HT1080 (cell line): ENCODE measurements around the gene LRRC72. TPM values are rescaled to one million over a fixed set of nuclear protein-coding genes. Genes with fewer than 3 reads are reported as not detected.
A peak's percentile ranks its signal among the peaks of the same experiment; 100 is the strongest.
"Not testable (repeated sequence)": the region's sequence is repeated elsewhere in the genome, so short reads cannot be mapped to it uniquely, and the experiment has no call there.

Experiments
- DNase-seq: peaks from one replicate; pipeline ENCODE4 v3.0.0-alpha.2; 2015; ENCODE audit warnings: low read depth
- total RNA-seq: library from RNA; depleted of rRNA; stranded (reverse); fragments of >200 nt; shearing (Covaris generic); gene quantifications from 2 replicates; pipeline ENCODE4 v1.2.3, GENCODE V29; 2014

The LRRC72 gene
- total RNA-seq, 1 experiment from 2014 or later: not detected

GRCh38 chr7:16528520-16528919 lies 1.9 kb downstream of the LRRC72 start:
- peak; percentile 62 for DNase-seq

DNA sequence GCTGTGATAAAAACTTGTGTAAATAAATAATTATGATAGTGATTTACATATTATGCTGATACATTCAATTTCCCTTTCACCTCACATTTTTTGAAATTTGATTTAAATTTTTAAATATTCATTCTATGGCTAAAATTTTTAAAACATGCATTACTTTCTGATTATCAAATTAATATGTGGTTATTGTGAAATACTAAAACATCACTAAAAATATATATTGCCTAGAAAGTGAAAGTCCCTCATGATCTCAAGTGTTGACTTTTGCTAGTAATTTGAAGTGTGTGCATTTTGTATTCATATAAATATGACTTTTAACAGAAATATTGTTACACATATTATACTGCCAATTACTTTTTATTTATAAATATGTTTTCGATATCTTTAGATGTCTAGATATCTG lies 3.1 kb downstream of the LRRC72 start:
- no peak for DNase-seq

DNA sequence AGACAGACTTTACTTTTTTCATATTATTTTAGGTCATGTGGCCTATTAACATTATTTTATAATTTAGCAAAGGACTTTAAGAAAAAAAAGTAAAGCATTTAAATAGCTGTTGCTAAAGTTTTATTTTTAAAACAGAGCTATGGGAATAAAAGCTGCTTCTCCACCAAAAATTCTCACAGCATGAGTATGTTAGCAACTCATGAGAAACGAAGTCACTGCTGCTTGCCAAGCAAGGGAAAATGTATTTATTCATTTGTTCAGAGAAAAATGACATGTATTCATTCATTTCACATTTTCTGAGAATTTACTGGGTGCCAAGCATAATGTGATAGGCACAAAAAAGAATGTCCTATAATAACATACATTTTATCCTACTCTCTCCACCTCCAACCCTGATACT lies 5.1 kb downstream of the LRRC72 start:
- DNase-seq: no peak

DNA sequence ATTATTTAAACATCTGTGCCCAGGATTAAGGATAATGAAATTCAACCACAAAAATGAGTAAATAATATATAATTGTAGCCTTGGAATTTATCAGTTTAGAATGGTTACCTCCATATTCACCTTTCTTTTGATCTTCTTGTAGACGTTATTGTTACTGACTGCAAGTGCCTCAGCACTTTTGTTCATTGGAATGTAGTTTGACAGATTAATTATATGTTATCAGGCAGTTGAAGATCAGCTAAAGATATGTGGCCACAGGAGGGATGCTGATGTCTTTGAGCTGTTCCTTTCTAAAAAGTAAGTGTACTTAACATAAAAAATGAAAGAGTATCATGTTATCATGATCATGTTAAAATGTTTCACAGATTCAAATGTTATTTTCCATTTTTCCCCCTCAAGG lies 5.6 kb downstream of the LRRC72 start:
- DNase-seq: no peak

- no peak for DNase-seq
Observed at GRCh38 chr7:16535500-16535899, 8.9 kb downstream of the LRRC72 start.

DNA sequence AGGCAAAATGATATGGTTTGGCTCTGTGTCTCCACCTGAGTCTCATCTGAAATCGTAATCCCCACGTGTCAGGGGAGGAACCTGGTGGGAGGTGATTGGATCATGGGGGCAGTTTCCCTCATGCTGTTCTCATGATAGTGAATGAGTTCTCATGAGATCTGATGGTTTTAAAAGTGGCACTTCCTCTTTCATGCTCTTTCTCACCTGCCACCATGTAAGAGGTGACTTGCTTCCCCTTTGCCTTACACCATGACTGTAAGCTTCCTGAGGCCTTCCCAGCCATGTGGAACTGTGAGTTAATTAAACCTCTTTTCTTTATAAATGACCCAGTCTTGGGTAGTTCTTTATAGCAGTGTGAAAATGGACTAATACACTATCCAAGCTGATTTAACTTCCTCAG lies 13.9 kb downstream of the LRRC72 start:
- DNase-seq: not testable (repeated sequence)

- no peak for DNase-seq
Observed at GRCh38 chr7:16542401-16542800, 15.8 kb downstream of the LRRC72 start.

- no peak for DNase-seq
Observed at GRCh38 chr7:16543456-16543855, 16.8 kb downstream of the LRRC72 start.

DNA sequence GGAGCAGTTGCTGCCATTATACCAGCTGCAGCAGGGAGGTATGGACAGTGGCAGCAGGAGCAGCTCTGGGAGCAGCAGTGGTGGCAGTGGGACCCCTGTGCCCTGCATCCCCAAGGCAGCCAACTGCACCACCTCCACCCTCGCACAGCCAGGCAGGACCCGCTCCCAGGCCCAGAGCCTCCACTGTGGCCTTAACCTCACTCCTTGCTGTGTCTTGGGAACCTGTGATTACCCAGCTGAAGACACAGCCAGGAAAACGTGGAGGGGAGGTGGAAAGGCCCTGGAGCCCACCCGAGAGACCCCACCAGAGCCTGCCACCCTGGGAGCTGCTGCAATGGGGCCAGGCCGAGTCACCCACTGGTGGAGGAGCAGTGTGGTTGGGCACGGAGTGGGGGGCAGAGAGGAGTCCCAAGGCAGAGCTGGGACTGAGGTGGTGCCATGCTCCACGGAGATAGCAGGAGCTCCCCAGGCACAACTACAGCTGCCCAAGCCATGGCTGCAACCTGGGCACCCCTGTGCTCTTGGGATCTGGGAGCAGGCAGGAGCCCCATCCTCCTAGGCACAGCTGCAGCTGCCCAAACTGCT lies 20.4 kb downstream of the LRRC72 start:
- no peak for DNase-seq

DNA sequence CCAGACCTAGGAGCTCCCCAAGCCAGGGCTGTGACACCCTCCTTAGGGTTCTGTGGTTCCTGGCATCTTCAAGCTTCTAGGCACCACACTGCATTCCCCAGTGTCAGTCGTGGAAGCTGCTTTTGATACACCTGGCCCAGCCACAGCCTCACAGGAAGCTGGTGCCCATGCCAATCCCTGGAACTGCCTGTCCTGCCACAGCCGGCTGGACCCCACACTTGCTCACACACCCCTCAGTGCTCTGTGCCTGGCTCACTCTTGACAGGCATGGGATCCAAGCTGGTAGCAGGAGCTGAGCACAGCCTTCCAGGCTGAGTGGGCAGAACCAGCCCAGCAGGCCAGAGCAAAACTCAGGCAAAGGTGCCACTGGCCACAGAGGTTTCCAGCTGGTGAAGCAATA lies 21.8 kb downstream of the LRRC72 start:
- DNase-seq: no peak

GRCh38 chr7:16550671-16551070 lies 24.0 kb downstream of the LRRC72 start:
- no peak for DNase-seq

DNA sequence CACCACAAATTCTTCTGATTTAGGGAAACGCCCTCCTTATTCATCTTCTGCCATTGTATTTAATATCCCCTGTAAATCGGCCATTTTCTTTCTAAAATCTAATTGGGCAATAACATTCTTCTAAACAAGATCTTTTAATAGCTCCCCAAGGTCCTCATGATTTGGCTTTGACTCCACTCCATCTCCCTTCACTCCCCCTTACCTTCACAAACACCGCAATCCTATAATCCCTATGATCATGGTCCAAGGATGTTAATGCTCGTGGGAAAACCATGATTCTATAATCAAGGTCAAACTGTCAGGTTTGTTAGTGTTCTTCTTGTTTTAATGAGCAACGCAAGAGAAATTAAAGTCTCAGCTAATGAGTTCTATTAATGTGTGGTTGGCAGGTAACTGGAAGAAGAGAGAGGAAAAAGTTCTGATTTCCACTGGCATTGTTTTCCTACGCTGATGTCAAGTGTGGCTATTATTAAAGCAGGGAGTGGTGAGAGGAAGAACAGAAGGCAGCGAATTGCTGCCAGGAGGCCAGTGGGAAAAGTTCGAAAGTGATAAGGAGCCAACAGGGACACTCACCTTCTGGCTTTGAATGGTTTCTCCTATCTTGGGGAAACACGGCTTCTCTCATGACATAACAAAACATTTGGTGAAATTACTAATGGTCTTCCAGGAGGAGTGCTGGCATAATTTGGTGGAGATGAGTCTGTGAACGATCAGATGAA lies 28.1 kb downstream of the LRRC72 start:
- no peak for DNase-seq

- DNase-seq: no peak
Observed at GRCh38 chr7:16556359-16556758, 29.7 kb downstream of the LRRC72 start.

DNA sequence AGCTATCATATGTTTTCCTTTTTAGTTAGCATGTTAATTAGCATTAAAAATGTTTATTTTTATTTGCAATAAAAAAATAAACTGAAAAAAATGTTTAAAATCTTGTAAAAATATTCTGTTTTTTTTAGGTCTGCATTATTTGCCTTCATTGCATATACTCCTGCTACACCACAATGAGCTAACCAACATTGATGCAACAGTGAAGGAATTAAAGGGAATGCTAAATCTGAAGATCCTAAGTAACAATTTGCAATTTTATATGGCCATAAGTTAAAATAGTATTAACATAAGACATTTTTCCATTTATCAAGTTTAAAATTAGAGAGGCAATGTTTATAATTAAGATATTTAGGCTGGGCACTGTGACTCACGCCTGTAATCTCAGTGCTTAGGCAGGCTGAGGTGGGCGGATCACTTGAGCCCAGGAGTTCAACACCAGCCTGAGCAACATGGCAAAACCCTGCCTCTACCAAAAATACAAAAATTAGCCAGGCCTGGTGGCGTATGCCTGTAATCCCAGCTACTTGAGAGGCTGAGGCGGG lies 32.2 kb downstream of the LRRC72 start:
- no peak for DNase-seq

DNA sequence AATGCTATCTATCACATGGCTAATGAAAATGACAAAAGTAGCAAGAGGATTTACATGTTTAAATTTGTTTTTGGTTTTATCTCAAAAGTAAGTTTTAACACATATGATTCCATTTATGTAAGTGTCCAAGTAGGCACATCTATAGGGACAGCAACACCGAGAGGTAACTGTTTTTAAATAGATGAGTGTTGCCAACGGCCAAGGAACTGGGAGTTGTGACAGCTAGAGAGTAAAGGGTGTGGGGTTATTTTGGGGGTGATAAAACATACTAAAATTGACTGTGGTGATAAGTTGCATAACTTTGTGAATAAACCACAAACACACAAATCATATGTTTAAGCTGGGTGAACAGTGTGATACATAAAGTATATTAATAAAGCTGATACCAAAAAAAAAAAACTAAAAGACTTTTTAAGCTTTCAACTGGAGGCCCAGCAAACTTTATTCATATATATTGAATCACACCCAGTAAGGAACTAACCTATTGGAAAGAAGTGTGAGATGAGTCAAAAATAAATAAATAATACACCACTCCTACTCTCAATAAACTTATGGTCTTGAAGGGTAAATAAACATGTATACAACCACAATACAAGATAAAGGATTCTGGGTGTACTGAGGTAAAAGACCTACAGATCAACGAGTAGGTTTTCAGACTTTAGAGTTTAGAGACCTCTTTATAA lies 33.0 kb downstream of the LRRC72 start:
- DNase-seq: no peak

DNA sequence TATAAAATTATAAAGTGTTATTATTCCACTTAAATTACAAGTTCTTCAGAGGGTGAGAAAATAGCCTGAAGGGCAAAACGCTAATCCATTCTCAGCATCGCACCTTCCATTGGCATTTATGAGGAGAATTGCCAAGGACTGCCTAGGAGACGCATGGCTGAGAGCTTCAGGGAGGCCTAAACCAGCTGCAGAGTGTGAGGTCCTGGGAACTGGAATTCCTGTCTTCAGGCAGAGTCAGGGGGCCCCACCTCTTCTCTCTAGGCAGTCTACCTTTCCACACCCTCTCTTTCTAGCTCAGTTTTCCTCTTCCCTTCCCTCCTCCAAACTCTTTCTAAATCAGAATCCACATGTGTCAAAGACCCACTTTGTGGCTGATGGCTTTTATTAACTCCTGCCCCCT lies 35.3 kb downstream of the LRRC72 start:
- DNase-seq: no peak

- DNase-seq: no peak
Observed at GRCh38 chr7:16562456-16563220, 36.0 kb downstream of the LRRC72 start.

- DNase-seq: no peak
Observed at GRCh38 chr7:16563281-16564022, 36.8 kb downstream of the LRRC72 start.

DNA sequence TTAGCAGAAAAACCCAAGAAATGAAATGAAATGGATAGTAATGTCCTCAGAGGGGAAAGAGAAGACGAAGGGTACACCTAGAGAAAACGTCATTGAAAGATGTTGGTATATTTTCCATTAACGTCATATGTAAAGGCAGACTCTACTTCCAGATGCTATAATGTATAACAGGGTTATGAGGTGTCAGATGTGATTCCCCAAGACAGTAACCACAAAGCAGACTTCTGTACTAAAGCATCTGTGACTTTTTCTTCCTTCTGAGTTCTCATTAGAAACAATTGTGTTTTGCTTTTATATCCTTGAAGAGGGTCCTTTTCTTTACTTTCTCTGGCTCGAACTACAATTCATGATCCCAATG lies 37.4 kb downstream of the LRRC72 start:
- DNase-seq: no peak

- peak; percentile 52 for DNase-seq
Observed at GRCh38 chr7:16564909-16565426, 38.3 kb downstream of the LRRC72 start.

DNA sequence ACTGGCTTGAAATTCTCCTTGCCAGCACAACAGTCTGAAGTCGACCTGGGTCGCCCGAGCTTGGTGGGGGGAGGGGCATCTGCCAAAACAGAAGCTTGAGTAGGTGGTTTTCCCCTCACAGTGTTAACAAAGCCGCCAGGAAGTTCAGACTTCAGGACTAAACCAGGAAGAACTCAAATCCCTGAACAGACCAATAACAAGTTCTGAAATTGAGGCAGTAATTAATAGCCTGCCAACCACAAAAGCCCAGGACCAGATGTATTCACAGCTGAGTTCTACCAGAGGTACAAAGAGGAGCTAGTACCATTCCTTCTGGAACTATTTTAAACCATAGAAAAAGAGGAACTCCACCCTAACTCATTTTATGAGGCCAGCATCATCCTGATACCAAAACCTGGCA lies 45.3 kb downstream of the LRRC72 start:
- DNase-seq: no peak
